HCT116 (cell line): ENCODE results near the gene POLG.

Experiments used
- EZH2phosphoT487 ChIP-seq: fragments of 200-600 bp; IDR thresholded peaks from 2 replicates; pipeline ENCODE4 v1.6.1; 2018; ENCODE audit warnings: antibody characterized with exemption, borderline replicate concordance
- POLR2A ChIP-seq: IDR thresholded peaks from 2 replicates; pipeline ENCODE4 v1.7.0; 2011; ENCODE audit warnings: borderline replicate concordance; ENCODE audit not compliant: insufficient read depth, insufficient read length; ENCODE audit errors: extremely low read depth
- TF ChIP-seq, protein P1 (sequence below), 3 experiments: fragments of 200-600 bp in 1 of 3; sonication (generic) in 1 of 3; IDR thresholded peaks in 2 of 3; conservative IDR thresholded peaks in 1 of 3; 2 replicates each; pipeline ENCODE4 v1.5.1; 2012 to 2017; ENCODE audit warnings: low read depth in 2 of 3, low read length in 2 of 3, antibody characterized with exemption in 1 of 3, borderline replicate concordance in 1 of 3, control low read depth in 1 of 3, mild to moderate bottlenecking in 1 of 3, mixed read lengths in 1 of 3, mixed run types in 1 of 3, moderate library complexity in 1 of 3; ENCODE audit not compliant: insufficient read depth in 1 of 3
- TF ChIP-seq, protein P2 (sequence below): IDR thresholded peaks from 2 replicates; pipeline ENCODE4 v1.6.1; 2012; ENCODE audit warnings: low read depth

DNA sequence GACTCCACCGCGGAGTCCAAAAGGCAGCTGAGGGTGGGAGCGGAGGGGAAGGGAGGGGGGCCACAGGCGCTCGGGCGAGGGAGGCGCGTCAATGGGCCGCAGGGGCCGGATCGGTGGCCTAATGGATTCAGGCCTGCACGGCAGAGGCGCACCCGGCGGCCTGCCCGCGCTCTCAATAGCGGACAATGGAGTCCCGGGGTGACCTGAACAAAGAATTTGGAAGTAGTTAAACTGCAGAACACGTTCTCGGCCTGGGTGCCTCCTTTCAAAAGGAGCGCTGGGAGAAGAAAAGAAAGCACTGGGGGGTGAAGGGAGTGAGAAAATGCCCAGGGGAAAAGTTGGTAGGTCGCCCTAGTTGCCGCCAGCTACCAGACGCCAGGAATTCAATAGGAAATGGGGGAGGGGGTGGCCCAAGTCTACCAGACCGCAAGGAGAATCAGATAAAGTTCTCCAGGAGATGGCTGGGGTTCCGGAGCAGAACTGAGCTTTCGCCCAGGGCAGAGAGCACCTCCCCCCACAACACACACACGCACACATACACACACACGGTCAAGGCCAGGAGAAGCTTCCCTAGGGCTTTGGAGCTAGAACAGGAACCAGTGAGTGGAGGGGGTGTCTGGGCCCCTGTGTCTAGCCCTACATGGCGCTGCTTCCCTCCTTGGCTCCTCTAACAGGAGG is 25.8 kb upstream of the POLG start:
- TF ChIP-seq, protein P1, sequence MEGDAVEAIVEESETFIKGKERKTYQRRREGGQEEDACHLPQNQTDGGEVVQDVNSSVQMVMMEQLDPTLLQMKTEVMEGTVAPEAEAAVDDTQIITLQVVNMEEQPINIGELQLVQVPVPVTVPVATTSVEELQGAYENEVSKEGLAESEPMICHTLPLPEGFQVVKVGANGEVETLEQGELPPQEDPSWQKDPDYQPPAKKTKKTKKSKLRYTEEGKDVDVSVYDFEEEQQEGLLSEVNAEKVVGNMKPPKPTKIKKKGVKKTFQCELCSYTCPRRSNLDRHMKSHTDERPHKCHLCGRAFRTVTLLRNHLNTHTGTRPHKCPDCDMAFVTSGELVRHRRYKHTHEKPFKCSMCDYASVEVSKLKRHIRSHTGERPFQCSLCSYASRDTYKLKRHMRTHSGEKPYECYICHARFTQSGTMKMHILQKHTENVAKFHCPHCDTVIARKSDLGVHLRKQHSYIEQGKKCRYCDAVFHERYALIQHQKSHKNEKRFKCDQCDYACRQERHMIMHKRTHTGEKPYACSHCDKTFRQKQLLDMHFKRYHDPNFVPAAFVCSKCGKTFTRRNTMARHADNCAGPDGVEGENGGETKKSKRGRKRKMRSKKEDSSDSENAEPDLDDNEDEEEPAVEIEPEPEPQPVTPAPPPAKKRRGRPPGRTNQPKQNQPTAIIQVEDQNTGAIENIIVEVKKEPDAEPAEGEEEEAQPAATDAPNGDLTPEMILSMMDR (IDR thresholded peaks at IDR 0.05 in 2 of 3, conservative IDR thresholded peaks at IDR 0.05 in 1 of 3; ENCODE audit: borderline replicate concordance in 1 of 3, insufficient read depth in 1 of 3, low read depth in 2 of 3, low read length in 2 of 3) = no peak
- TF ChIP-seq EZH2phosphoT487 = no peak
- TF ChIP-seq POLR2A = no peak
- TF ChIP-seq, protein P2, sequence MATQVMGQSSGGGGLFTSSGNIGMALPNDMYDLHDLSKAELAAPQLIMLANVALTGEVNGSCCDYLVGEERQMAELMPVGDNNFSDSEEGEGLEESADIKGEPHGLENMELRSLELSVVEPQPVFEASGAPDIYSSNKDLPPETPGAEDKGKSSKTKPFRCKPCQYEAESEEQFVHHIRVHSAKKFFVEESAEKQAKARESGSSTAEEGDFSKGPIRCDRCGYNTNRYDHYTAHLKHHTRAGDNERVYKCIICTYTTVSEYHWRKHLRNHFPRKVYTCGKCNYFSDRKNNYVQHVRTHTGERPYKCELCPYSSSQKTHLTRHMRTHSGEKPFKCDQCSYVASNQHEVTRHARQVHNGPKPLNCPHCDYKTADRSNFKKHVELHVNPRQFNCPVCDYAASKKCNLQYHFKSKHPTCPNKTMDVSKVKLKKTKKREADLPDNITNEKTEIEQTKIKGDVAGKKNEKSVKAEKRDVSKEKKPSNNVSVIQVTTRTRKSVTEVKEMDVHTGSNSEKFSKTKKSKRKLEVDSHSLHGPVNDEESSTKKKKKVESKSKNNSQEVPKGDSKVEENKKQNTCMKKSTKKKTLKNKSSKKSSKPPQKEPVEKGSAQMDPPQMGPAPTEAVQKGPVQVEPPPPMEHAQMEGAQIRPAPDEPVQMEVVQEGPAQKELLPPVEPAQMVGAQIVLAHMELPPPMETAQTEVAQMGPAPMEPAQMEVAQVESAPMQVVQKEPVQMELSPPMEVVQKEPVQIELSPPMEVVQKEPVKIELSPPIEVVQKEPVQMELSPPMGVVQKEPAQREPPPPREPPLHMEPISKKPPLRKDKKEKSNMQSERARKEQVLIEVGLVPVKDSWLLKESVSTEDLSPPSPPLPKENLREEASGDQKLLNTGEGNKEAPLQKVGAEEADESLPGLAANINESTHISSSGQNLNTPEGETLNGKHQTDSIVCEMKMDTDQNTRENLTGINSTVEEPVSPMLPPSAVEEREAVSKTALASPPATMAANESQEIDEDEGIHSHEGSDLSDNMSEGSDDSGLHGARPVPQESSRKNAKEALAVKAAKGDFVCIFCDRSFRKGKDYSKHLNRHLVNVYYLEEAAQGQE = no peak
